ENCODE measurements around the gene CCDC59. TPM values are rescaled to one million over a fixed set of nuclear protein-coding genes. Genes with fewer than 3 reads are reported as not detected.

The CCDC59 gene
- total RNA-seq: 10 to 100 TPM; 23.3 to 70.4 (median 49.4) TPM

DNA sequence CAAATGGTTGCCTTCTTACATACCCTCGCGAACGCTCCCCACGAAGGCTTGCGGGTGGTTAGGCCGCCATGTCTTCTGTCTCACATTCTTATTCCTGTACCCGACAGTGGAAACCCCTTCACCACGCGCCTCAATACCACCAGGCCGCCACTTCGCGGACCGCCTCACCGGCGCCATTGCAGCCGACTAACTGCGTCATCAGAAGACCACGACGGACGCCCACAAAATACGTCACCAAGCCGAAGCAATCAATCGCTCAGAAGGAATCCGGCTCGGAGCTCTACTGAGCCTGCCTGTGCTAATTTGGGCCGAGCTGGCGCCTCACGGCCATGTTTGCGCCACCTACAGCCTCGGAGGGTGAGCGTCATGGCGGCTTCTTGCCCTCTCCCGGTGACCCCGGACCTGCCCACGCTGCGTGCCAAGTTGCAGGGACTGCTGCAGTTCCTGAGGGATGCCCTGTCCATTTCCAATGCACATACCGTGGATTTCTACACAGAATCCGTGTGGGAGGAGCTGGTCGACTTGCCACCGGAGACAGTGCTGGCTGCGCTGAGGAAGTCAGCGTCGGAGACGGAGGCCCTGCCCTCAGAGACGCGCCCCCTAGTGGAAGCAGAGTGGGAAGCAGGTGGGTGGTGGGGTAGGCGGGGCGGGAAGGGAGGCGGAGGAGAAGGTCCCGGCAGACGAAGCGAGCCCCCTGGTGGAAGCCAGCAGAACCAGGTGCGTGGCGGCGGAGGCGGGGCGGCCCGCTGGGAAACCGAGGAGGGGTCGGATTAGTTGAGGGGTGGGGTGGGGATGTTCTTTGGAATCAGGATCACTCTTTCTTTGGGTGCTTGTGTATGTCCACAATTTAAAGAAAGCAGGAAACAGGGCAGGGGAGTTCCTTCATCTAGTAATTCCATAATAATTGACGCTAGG, at the start of gene CCDC59, which contains the start of gene METTL25:
Gene CCDC59 (minus strand): TSS at position 188 of the 915 bp plus-strand sequence. CDS start 11 bp downstream, at position 177.
Gene METTL25 (plus strand): TSS at position 330 of the 915 bp plus-strand sequence. CDS start 37 bp downstream, at position 367.
- WGBS, 2 donors: 0% methylated on average over 14 to 22 of the region's 61 CpGs
- H3K27me3 ChIP-seq: no peaks in the 10 kb centered on the region
- peak within 1 kb of the TSS; percentile 90 to 98 (median 96) for H3K27ac ChIP-seq
- intact Hi-C loops (cut with DNase I): no loop called here
- H3K9me3 ChIP-seq: no peaks in the 10 kb centered on the region
- H3K4me1 ChIP-seq: peaks cover 15 to 49% (median 19%) of the 10 kb centered on the region in 3 donors
- H3K4me3 ChIP-seq: peak within 1 kb of the TSS; percentile 87 to 94 (median 90)
- TF ChIP-seq, protein P1, sequence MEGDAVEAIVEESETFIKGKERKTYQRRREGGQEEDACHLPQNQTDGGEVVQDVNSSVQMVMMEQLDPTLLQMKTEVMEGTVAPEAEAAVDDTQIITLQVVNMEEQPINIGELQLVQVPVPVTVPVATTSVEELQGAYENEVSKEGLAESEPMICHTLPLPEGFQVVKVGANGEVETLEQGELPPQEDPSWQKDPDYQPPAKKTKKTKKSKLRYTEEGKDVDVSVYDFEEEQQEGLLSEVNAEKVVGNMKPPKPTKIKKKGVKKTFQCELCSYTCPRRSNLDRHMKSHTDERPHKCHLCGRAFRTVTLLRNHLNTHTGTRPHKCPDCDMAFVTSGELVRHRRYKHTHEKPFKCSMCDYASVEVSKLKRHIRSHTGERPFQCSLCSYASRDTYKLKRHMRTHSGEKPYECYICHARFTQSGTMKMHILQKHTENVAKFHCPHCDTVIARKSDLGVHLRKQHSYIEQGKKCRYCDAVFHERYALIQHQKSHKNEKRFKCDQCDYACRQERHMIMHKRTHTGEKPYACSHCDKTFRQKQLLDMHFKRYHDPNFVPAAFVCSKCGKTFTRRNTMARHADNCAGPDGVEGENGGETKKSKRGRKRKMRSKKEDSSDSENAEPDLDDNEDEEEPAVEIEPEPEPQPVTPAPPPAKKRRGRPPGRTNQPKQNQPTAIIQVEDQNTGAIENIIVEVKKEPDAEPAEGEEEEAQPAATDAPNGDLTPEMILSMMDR (IDR thresholded peaks at IDR 0.05): peak; percentile 88 to 98 (median 96)
- peak in 2 of 4 donors; percentile 26 to 62 for TF ChIP-seq POLR2A (IDR thresholded peaks at IDR 0.05)
- peaks cover 0 to 46% (median 3%) of the 10 kb centered on the region in 3 donors for H3K36me3 ChIP-seq
- peak; percentile 81 for DNase-seq

DNA sequence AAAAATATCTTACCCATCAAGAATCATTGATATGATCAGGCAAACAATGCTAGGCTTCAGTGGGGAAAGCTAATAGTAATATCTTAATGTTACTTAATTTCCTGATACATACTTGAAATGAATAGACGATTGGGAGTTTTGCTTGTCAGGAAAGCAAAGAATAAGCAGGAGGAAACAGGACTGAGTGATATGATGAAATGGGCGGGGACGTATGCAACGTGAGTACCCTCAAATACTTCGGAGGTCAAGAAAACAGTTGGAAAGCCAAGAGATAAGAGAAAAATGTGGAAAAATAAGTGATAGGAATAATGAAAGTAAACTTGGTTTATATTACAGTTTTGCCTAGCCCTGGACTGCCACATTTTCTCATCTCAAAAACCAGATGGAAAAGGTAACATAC, 49.3 kb upstream of the CCDC59 start:
- TF ChIP-seq, protein P1 (IDR thresholded peaks at IDR 0.05): no peak
- TF ChIP-seq POLR2A (IDR thresholded peaks at IDR 0.05): no peak
- intact Hi-C loops (cut with DNase I): no loop called here
- WGBS, 2 donors: 80 to 81% methylated on average over 5 of the region's 5 CpGs
- no peaks in the 10 kb centered on the region for H3K4me1 ChIP-seq
- H3K9me3 ChIP-seq: no peaks in the 10 kb centered on the region
- no peak for DNase-seq
- peaks cover 0 to 24% (median 0%) of the 10 kb centered on the region in 3 donors for H3K36me3 ChIP-seq
- no peak overlapping the region for H3K27ac ChIP-seq
- H3K4me3 ChIP-seq: no peak overlapping the region
- no peaks in the 10 kb centered on the region for H3K27me3 ChIP-seq

- no peak for TF ChIP-seq POLR2A (IDR thresholded peaks at IDR 0.05)
- TF ChIP-seq, protein P1 (IDR thresholded peaks at IDR 0.05): no peak
- Histone ChIP-seq H3K4me1 (no peaks in the 10 kb centered on the region), H3K36me3 (peaks cover 0 to 24% (median 0%) of the 10 kb centered on the region in 3 donors), H3K27ac (no peak overlapping the region), H3K9me3 (no peaks in the 10 kb centered on the region), H3K4me3 (no peak overlapping the region), H3K27me3 (no peaks in the 10 kb centered on the region)
- intact Hi-C loops (cut with DNase I): no loop called here
- no peak for DNase-seq
- WGBS, 2 donors: 82 to 93% methylated on average over 1 of the region's 1 CpG
These were observed 48.5 kb upstream of the CCDC59 start for GRCh38 chr12:82406651-82407050.

DNA sequence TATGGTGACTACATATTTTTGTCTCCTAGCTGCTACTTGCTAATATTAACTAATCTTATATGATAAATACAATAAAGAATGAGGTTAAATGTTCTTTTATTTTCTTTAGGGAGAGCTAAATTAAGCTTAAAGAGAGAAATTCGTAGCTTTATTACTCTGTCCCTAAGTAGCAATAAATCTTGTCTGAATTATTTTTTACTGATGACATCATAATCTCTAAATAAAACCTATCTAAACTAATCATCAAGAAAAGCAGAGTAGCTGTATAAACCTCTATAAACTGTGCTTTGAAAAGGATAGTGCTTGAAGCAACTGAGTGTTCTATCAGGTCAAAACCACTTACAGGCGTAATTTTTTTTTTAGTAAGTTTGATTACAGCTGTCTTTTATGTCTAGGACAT, 42.6 kb upstream of the CCDC59 start:
- H3K27ac ChIP-seq: no peak overlapping the region
- H3K4me3 ChIP-seq: no peak overlapping the region
- TF ChIP-seq, protein P1 (IDR thresholded peaks at IDR 0.05): no peak
- TF ChIP-seq POLR2A (IDR thresholded peaks at IDR 0.05): no peak
- peaks cover 0 to 15% (median 0%) of the 10 kb centered on the region in 3 donors for H3K36me3 ChIP-seq
- DNase-seq: no peak
- 67 to 73% methylated on average over 2 of the region's 2 CpGs for WGBS, 2 donors
- H3K9me3 ChIP-seq: no peaks in the 10 kb centered on the region
- H3K4me1 ChIP-seq: no peaks in the 10 kb centered on the region
- intact Hi-C loops (cut with DNase I): no loop called here
- H3K27me3 ChIP-seq: no peaks in the 10 kb centered on the region

- H3K4me3 ChIP-seq: no peak overlapping the region
- no peak for DNase-seq
- H3K4me1 ChIP-seq: no peaks in the 10 kb centered on the region
- intact Hi-C loops (cut with DNase I): no loop called here
- H3K36me3 ChIP-seq: peaks cover 0 to 32% (median 0%) of the 10 kb centered on the region in 3 donors
- no peak overlapping the region for H3K27ac ChIP-seq
- no peaks in the 10 kb centered on the region for H3K9me3 ChIP-seq
- TF ChIP-seq POLR2A (IDR thresholded peaks at IDR 0.05): no peak
- TF ChIP-seq, protein P1 (IDR thresholded peaks at IDR 0.05): no peak
- no peaks in the 10 kb centered on the region for H3K27me3 ChIP-seq
These were observed 40.7 kb upstream of the CCDC59 start for GRCh38 chr12:82398879-82399278.

All from esophagus squamous epithelium (tissue), 5 donors.